GM18907 (cell line): ENCODE measurements around the gene FAM117B.
"Not testable (repeated sequence)": the region's sequence is repeated elsewhere in the genome, so short reads cannot be mapped to it uniquely, and the experiment has no call there.

ENCODE experiments used
- ATAC-seq: cut with Tn5 transposase; IDR thresholded peaks from one replicate; pipeline ENCODE4 v1.9.1; 2021; ENCODE audit warnings: mild to moderate bottlenecking, moderate library complexity; ENCODE audit not compliant: unreplicated experiment

FAM117B gene

GRCh38 chr2:202636213-202636513 lies 1.4 kb downstream of the FAM117B start:
- no peak for ATAC-seq

DNA sequence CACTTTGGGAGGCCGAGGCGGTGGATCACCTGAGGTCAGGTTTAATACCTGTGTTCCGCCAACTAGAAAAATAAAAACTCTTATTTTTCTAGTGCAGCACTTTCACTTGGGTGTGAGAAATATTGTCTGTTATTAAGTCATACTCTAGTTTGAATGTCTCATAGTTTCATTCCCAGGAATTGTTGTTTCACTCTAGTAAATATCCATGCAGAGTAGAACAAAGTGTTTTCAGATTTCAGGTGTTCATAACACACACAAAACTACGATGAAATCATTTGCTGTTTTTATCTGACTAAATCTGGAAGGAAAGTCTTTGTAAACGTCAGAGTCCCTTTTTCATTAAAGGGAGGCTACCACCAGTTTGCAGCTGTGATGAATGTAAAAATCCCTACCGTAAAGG lies 4.0 kb downstream of the FAM117B start:
- ATAC-seq = no peak

- ATAC-seq = no peak
These were observed 4.5 kb downstream of the FAM117B start for GRCh38 chr2:202639231-202639630.

GRCh38 chr2:202642567-202642966 lies 7.8 kb downstream of the FAM117B start:
- ATAC-seq = no peak

DNA sequence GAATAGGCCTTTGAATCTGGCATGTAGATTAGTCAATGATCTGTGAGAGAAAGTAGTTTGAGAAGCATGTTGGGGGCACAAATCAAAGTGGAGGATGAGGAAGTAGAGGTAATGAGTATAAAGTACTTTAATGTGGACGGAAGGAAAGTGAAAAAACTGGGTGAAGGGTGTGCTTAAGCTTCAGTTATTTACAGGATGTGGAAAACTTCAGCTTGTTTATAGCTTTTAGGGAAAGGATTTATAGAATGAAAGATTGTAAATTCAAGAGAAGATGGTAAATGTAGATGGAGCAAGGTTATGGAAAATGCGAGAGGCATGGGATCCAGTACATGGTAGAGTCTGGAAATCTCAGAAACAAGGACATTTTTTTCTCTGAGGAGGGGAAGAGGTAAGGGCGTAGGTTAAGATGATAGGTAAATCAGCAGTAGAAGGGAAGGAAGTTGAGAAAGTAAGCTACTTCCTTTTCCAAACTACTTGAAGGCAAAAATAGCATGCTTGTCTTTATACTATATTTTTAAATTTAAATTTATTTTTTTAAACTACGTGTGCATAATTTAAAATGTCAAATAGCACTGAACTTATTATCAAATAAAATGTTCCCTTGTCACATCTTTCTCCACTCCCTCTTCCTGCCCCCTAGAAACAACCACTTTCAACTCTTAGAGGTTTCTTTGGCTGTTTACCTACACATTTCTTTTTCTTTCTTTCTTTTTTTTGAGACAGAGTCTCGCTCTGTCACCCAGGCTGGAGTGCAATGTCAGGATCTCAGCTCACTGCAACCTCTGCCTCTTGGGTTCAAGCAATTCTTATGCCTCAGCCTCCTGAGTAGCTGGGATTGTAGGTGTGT lies 8.5 kb downstream of the FAM117B start:
- ATAC-seq = no peak

- ATAC-seq = no peak
These were observed 17.4 kb downstream of the FAM117B start for GRCh38 chr2:202652119-202652518.

DNA sequence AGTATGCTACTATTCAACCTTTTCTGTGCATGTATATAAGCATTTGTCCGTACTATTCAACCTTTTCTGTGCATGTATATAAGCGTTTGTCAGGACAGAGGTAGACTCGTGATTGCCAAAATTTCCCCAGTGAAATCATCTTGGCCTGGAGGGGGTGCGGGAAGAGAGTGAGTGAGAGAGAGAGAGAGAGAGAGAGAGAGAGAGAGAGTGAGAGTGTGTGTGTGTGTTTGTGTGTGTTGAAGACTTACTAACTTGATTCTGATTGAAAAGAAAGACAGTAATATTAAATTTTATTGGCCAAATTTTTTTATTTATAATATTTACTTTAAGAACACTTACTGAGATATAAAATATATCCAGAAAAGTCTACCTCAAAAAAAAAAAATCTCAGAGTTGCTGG lies 19.1 kb downstream of the FAM117B start:
- no peak for ATAC-seq

DNA sequence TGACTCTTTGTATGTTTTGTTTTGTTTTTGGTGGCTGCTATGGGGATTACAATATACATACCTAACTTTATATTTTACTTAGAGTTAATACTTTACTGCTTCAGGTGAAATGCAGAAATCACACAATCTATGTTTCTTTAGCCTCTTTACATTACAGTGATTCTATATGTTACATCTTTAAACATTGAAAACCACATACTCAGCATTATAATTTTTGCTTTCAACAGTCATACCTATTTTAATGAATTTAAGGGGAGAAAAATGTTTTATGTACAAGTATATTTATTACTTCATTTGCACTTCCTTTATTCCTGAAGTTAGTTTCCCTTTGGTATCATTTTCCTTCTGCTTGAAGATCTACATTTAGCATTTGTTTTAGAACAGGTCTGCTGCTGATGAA lies 23.1 kb downstream of the FAM117B start:
- no peak for ATAC-seq

DNA sequence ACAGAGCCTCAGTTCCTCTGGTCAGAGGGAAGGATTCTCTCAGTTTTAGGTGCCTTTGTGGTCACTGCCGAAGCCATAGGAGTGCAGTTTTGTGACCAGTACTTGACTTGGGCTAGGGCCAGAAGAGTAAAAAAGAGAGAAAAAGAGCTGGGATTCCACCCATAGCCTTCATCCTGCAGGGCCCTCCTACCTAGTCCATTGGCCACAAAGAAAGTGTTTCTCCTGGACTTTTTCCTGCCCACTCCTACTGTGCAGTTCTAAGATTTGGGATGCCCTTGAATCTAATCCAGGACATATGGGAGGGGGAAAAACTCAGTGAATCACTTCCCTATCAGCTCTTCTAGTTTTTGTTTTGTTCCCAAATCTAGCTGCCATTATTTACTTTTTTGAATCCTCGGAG lies 26.0 kb downstream of the FAM117B start:
- no peak for ATAC-seq

GRCh38 chr2:202669841-202670240 lies 35.1 kb downstream of the FAM117B start:
- no peak for ATAC-seq

- ATAC-seq = no peak
These were observed 36.7 kb downstream of the FAM117B start for GRCh38 chr2:202671317-202672035.

DNA sequence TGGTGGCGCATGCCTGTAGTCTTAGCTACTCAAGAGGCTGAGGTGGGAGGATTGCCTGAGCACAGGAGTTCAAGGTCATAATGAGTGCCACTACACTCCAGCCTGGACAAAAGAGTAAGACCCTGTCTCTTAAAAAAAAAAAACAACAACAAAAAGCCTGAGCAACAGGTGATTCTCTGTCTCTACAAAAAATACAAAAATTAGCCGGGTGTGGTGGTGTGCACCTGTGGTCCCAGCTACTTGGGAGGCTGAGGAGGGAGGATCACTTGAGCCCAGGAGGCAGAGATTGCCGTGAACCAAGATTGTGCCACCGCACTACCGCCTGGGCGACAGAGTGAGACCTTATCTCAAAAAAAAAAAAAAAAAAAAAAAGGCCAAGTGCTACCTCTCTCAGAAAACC lies 40.3 kb downstream of the FAM117B start:
- ATAC-seq = not testable (repeated sequence)

- no peak for ATAC-seq
These were observed 45.2 kb downstream of the FAM117B start for GRCh38 chr2:202679980-202680379.

GRCh38 chr2:202680512-202680911 lies 45.7 kb downstream of the FAM117B start:
- no peak for ATAC-seq

DNA sequence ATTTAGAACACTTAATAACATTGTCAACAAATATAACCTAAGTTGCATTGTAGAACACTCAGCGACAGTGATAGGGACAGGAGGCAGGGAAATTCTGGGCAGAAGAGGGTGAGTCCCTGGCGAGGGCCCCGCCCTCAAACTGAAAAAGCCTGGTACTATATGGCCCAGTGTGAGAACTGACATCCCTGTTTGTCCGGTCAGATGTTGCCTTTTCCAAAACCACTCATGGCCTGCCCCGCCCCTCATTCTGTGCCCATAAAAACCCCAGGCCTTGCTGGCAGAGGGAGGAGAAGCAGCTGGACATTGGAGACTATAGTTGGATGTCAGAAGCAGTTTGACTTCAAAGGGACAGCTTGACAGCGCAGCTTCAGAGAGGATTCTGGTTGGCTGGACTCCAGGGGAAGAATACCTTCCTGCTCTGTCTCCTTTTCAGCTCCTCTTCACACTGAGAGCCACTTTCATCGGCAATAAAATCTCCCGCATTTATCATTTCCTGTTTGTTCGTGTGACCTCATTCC lies 47.0 kb downstream of the FAM117B start:
- no peak for ATAC-seq

DNA sequence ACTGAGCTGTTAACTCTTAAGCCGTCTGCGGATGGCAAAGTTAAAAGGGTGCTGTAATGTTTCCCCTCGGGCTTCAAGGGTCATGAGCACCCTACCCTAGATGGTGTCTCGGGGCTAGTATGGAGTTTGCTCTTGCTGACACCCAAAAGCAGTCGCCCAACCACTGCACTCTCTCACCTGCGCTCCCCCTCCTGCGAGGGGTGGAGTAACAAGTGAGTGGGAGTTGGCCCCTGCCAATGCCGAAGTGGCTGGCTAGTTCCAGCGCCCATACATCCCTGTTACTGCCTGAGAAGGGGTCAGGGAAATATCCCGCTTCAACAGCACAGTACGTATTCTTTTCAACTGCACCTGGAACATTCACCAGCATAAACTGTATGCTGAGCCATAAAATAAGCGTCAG lies 47.5 kb downstream of the FAM117B start:
- no peak for ATAC-seq

DNA sequence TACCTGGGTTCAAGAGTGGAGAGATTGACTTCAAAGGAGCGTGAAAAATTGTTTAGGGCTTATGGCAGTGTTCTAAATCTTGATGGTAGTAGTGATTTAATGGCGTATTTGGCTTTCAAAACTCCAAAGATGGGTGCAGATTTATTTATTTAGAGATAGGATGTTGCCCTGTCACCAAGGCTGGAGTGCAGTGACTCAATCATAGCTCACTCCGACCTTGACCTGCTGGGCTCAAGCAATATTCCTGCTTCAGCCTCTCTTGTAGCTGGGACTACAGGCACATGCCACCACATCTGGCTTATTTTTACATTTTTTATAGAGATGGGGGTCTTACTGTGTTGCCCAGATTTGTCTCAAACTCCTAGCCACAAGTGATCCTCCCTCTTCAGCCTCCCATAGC lies 52.5 kb downstream of the FAM117B start:
- no peak for ATAC-seq

DNA sequence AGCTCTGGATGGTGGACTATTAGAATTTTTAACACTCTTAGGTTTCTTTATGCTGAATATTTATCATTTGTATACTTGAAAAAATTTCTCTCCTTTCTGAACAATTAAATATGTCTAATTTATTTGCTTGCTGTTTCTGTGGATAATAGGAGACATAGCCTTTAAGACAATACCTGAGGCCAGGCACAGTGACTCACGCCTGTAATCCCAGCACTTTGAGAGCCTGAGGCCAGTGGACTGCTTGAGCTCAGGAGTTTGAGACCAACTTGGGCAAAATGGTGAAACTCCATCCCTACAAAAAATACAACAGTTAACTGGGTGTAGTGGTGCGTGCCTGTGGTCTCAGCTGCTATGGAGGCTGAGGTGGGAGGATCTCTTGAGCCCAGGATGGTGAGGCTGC lies 54.7 kb downstream of the FAM117B start:
- ATAC-seq = no peak

- ATAC-seq = no peak
These were observed 55.1 kb downstream of the FAM117B start for GRCh38 chr2:202689898-202690297.

DNA sequence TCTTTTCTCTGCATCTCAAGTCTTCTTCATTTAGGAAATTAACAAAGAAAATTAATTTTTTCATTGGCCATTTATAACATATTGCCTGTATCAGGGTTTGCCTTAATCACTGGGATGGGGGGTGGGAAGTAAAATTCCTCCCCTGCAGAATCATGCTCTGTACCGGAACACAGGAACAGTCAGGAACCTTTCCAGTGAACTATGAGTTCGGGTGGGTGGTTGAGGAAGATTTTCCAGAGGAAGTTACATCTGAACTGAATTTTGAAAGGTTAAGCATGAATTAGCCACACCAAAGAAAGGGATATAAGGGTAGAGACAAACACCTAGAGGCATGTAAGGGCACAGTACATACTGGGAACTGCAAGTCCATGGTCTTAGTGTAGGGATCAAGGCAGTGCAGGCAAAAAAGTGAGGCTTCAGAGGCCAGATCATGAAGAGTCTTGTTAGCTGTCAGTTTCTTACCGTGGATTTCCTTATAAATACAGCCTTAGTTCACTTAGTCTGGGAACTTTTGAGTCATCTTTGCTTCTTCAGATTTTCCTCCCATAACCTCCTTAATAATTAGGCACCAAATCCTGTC lies 55.6 kb downstream of the FAM117B start:
- ATAC-seq = no peak

GRCh38 chr2:202693503-202693902 lies 58.7 kb downstream of the FAM117B start:
- ATAC-seq = no peak

- no peak for ATAC-seq
These were observed 60.4 kb downstream of the FAM117B start for GRCh38 chr2:202695166-202695565.
